Peyer's patch (tissue), 4 donors: ENCODE results near the gene TMEM109.

Source experiments
- CTCF ChIP-seq, 6 experiments: fragments of 450-650 bp in 4 of 6; fragments of 200-600 bp in 2 of 6; sonication (generic) in 1 of 6; IDR thresholded peaks; one replicate each; pipeline ENCODE4 v1.5.1; 2017 to 2019; ENCODE audit warnings: antibody characterized with exemption in 6 of 6, mild to moderate bottlenecking in 3 of 6, moderate library complexity in 1 of 6
- POLR2A ChIP-seq, 2 donors: fragments of 450-650 bp; IDR thresholded peaks; one replicate each; pipeline ENCODE4 v1.5.1; 2017; ENCODE audit warnings: antibody characterized with exemption in 2 of 2, mild to moderate bottlenecking in 2 of 2, moderate library complexity in 2 of 2

- TF ChIP-seq CTCF (IDR thresholded peaks at IDR 0.05): no peak
- no peak for TF ChIP-seq POLR2A (IDR thresholded peaks at IDR 0.05)
These were observed 3.1 kb upstream of the TMEM109 start for GRCh38 chr11:60910711-60911380.
